BLaER1 treated with 17β-estradiol and CSF1 and Interleukin-3, amounts not matched to agents 10 nM and 100 nM (cell line): ENCODE measurements around the gene PTTG1IP2.

Source experiments
- H3K27ac ChIP-seq, 11 experiments: shearing (Covaris generic); formaldehyde crosslinking; 2 replicates each; pipeline ENCODE4 v1.8.1; 2022
- H3K27me3 ChIP-seq, 11 experiments: shearing (Covaris generic); formaldehyde crosslinking; 2 replicates each; pipeline ENCODE4 v1.8.1; 2022
- H3K36me3 ChIP-seq, 11 experiments: shearing (Covaris generic); formaldehyde crosslinking; 2 replicates each; pipeline ENCODE4 v1.8.1; 2022
- H3K4me1 ChIP-seq, 10 experiments: shearing (Covaris generic); formaldehyde crosslinking; 2 replicates each; pipeline ENCODE4 v1.8.1; 2022
- H3K4me2 ChIP-seq, 11 experiments: shearing (Covaris generic); formaldehyde crosslinking; 2 replicates each; pipeline ENCODE4 v1.8.1; 2022
- H3K4me3 ChIP-seq, 10 experiments: shearing (Covaris generic); formaldehyde crosslinking; 2 replicates each; pipeline ENCODE4 v1.8.1; 2022
- H3K9ac ChIP-seq, 11 experiments: shearing (Covaris generic); formaldehyde crosslinking; 2 replicates each; pipeline ENCODE4 v1.8.1; 2022
- H3K9me3 ChIP-seq, 11 experiments: shearing (Covaris generic); formaldehyde crosslinking; replicated peaks in 1 of 11; 2 replicates each; pipeline ENCODE4 v1.8.1; 2022
- H4K20me1 ChIP-seq, 11 experiments: shearing (Covaris generic); formaldehyde crosslinking; 2 replicates each; pipeline ENCODE4 v1.8.1; 2022
- Cebpa-rat ChIP-seq, 11 experiments: shearing (Covaris generic); IDR thresholded peaks; 2 replicates each; pipeline ENCODE4 v1.8.1; 2022

Gene PTTG1IP2

DNA sequence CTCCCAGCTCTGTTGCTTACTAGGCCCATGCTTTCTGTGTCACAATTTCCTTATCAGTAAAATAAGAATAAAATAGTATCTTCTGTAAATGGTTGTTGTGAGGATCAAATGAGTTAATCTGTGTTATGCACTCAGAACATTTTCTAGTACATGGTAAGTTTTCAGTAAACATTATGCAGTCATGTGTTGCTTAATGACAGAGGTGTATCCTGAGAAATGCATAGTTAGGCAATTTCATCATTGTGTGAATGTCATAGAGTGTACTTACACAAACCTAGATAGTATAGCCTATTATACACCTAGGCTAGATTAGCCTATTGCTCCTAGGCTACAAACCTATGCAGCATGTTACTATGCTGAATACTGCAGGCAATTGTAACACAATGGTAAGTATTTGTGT, 4.4 kb downstream of the PTTG1IP2 start:
- no peaks in the 10 kb centered on the region for H4K20me1 ChIP-seq
- H3K36me3 ChIP-seq: no peaks in the 10 kb centered on the region
- H3K27ac ChIP-seq: no peak overlapping the region
- H3K9ac ChIP-seq: no peak overlapping the region
- no peak overlapping the region for H3K4me3 ChIP-seq
- H3K4me2 ChIP-seq: no peak overlapping the region
- H3K4me1 ChIP-seq: no peaks in the 10 kb centered on the region
- H3K9me3 ChIP-seq: 0 out of 22 replicates have a peak, but pooled peaks cover 0 to 3% (median 0%) of the 10 kb centered on the region in 11 experiments
- TF ChIP-seq Cebpa-rat (IDR thresholded peaks at IDR 0.05): no peak
- no peaks in the 10 kb centered on the region for H3K27me3 ChIP-seq

DNA sequence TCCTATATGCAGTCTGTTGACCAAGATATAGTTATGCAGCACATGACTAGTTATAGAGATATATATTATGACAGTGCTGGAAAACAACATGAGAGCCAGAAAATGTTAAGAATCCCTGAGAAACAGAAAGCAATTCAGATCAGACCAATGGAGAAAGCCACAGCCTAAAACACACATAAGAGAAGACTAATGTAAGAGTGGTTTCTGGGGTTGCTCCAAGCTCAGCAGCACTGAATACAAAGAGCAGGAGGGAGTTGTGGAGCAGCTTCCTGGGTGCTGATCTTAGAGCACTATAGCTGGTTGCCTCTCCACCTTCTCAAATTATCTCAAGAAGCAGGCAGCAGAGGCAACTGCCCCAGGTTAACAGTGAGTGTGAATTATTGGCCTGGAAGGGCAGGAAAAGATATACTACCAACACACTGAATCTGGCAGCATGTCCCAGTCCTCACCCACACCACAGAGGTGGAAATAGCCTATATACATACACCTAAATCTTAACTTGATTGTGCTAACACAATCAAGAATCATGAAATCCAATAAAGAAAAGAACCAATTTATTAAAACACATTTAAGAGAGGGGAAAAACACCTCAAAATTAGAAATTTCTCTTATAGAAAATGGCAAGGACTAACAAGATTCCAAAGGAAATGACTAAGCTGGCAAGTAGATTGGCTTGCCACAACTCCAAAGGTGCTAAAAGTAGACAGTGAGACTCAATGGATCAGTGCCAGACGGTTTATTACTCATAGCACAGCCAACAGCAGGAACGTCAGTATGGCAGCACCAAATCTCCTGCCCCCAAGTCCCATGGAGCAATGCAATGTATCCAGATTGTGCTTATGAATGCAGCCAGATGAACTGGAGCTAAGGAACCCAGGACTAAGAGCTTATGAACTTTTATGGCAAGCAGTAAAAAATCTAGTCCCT, 5.1 kb downstream of the PTTG1IP2 start:
- no peak overlapping the region for H3K9ac ChIP-seq
- TF ChIP-seq Cebpa-rat (IDR thresholded peaks at IDR 0.05): no peak
- no peaks in the 10 kb centered on the region for H3K4me1 ChIP-seq
- H3K27ac ChIP-seq: no peak overlapping the region
- no peaks in the 10 kb centered on the region for H3K36me3 ChIP-seq
- no peak overlapping the region for H3K4me3 ChIP-seq
- H3K27me3 ChIP-seq: no peaks in the 10 kb centered on the region
- H3K4me2 ChIP-seq: no peak overlapping the region
- no peaks in the 10 kb centered on the region for H3K9me3 ChIP-seq
- no peaks in the 10 kb centered on the region for H4K20me1 ChIP-seq

DNA sequence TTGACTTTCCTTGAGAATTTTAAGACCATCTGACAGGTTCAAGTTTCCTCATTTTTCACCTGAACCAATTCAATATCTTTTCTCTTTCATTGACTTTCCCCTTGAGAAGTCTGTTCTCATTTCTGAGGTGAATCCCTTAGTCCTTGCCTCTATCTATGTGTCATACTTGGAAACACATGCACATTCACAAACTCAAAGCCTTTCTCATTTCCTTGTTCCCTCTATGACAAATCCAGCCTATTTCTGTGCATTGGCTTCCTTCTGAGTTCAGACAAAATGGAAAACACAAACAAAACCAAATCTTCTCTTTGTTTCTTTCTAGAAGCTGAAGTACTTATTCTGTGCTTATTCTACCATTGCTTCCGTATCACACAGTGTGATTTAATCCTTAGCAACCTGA, 13.8 kb downstream of the PTTG1IP2 start:
- Histone ChIP-seq H3K27me3 (no peaks in the 10 kb centered on the region; a peak in 1 of 22 replicates), H3K9ac (no peak overlapping the region), H4K20me1 (no peaks in the 10 kb centered on the region), H3K4me3 (no peak overlapping the region), H3K4me1 (peaks cover 0 to 12% (median 6%) of the 10 kb centered on the region in 10 experiments; a peak in 13 of 20 replicates), H3K4me2 (no peak overlapping the region), H3K36me3 (no peaks in the 10 kb centered on the region), H3K27ac (no peak overlapping the region), H3K9me3 (no peaks in the 10 kb centered on the region)
- no peak for TF ChIP-seq Cebpa-rat (IDR thresholded peaks at IDR 0.05)

DNA sequence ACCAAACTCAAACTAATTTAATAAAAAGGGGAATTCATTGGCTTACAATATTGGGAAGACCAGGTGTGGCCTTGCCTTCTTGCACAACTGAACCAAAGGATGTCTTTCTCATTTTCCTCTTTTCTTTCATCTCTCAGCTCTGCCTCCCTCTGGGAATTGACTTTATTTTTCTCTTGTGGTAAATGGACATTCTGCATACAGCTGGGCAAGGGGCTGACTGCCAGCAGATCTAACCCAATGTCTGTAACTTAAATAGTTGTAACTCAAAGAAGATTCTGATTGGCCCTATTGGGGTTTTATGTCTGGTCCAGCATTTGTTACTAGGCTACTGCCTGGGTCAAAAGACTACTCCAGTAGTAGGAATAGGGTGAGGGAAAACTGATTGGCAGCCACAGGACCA, 15.3 kb downstream of the PTTG1IP2 start:
- Histone ChIP-seq H4K20me1 (no peaks in the 10 kb centered on the region), H3K9me3 (no peaks in the 10 kb centered on the region), H3K4me2 (peak overlapping the region in 7 of 11 experiments; percentile 31 to 65 (median 55); a peak in 13 of 22 replicates), H3K36me3 (no peaks in the 10 kb centered on the region), H3K27me3 (no peaks in the 10 kb centered on the region; a peak in 1 of 22 replicates), H3K27ac (peak overlapping the region in 1 of 11 experiments; percentile 22; a peak in 1 of 22 replicates), H3K4me1 (peaks cover 0 to 12% (median 6%) of the 10 kb centered on the region in 10 experiments; a peak in 13 of 20 replicates), H3K4me3 (no peak overlapping the region), H3K9ac (no peak overlapping the region)
- TF ChIP-seq Cebpa-rat (IDR thresholded peaks at IDR 0.05): no peak

DNA sequence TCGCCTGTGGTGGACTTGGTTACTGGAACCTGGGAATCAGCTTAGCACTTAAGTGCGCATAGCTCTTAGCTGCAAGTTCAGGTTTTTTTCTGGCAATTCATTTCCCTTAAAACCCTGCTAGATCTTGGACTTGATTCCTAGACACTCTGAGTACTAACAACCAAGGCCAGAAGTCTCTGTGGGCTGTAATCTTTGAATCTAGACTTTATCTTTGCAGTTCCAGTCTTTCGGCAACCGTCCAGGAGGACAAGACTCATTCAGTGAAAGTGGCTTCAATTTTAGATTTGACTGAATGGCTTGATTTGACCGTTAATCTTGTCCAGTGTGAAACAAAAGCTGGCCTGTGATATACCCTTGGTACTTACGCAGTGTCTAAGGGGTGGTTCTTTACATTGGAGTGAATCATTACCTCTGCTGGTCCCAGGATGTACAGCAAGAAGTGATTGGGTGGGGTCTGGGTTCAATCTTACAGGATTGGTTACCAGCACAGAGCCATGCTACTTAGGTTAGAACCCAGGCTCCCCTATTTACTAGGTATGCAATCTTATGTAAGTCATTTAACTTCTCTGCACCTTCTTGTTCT, 16.4 kb downstream of the PTTG1IP2 start:
- no peaks in the 10 kb centered on the region for H4K20me1 ChIP-seq

DNA sequence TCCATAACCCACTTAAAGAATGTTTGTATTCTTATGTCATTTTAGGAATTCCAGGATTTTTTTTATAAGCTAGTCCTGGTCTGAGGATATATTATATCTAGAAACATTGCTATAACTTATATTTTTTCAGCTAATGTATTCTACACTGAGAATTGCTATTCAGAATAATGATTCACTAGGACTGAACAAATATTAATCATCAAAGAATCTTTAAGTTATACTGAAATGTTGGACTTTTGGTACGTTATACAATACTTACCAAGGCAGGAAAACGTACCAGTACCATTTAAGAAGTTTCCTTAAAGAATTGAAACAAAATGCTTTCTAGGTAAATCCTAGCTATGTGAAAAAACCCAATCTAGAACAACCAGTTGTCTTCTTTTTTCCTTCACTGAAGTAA, 18.4 kb downstream of the PTTG1IP2 start:
- Histone ChIP-seq H3K27me3 (no peaks in the 10 kb centered on the region; a peak in 1 of 22 replicates), H3K9me3 (no peaks in the 10 kb centered on the region), H3K4me3 (no peak overlapping the region), H3K27ac (no peak overlapping the region), H3K4me2 (no peak overlapping the region), H4K20me1 (no peaks in the 10 kb centered on the region), H3K36me3 (no peaks in the 10 kb centered on the region), H3K4me1 (peaks cover 0 to 12% (median 6%) of the 10 kb centered on the region in 10 experiments; a peak in 13 of 20 replicates), H3K9ac (no peak overlapping the region)
- no peak for TF ChIP-seq Cebpa-rat (IDR thresholded peaks at IDR 0.05)

More for the DNA sequence above, 16.4 kb downstream of the PTTG1IP2 start:
- TF ChIP-seq Cebpa-rat (IDR thresholded peaks at IDR 0.05): no peak
- Histone ChIP-seq H3K4me2 (no peak overlapping the region), H3K27me3 (no peaks in the 10 kb centered on the region; a peak in 1 of 22 replicates), H3K9ac (no peak overlapping the region), H3K4me1 (peaks cover 0 to 12% (median 6%) of the 10 kb centered on the region in 10 experiments; a peak in 13 of 20 replicates), H3K36me3 (no peaks in the 10 kb centered on the region), H3K9me3 (no peaks in the 10 kb centered on the region), H3K27ac (no peak overlapping the region), H3K4me3 (no peak overlapping the region)

DNA sequence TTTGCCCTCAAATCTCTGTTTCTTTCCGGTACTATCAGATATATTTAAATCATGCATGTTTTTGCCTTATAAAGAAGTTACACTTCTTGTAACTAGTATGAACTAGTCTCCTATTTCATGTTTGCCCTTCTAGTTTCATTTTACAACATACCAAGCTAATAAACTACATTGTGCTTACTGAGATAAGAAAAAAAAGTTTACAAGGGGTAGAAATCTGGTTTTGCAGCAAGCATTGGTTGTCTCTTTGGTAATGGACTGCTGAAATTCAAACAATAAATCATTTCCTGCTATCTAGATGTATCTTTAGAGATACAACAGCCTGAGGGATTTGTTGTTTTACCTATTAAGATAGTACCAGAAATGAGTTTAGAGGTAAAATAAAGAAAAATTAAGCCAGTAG, 18.8 kb downstream of the PTTG1IP2 start:
- H3K27me3 ChIP-seq: no peaks in the 10 kb centered on the region; a peak in 1 of 22 replicates
- H3K27ac ChIP-seq: no peak overlapping the region
- no peak overlapping the region for H3K4me3 ChIP-seq
- H3K36me3 ChIP-seq: no peaks in the 10 kb centered on the region
- no peak overlapping the region for H3K4me2 ChIP-seq
- no peaks in the 10 kb centered on the region for H3K9me3 ChIP-seq
- peaks cover 0 to 12% (median 6%) of the 10 kb centered on the region in 10 experiments; a peak in 13 of 20 replicates for H3K4me1 ChIP-seq
- no peak overlapping the region for H3K9ac ChIP-seq
- TF ChIP-seq Cebpa-rat (IDR thresholded peaks at IDR 0.05): no peak
- H4K20me1 ChIP-seq: no peaks in the 10 kb centered on the region

DNA sequence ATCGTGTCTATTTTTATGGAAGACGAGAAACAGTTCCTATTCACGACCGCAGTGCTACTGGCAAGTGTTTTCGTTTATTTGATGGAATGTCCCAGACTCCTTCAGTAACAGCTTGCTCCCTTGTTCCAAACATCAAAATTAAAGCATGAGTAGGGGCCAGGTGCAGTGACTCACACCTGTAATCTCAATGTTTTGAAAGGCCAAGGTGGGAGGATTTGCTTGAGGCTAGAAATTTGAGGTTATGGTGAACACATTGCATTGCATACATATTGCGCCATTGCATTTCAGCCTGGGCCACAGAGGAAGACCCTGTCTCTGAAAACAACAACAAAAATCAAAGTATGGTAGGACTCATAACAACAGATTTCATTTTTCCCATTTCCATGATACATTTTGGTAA, 22.8 kb downstream of the PTTG1IP2 start:
- no peaks in the 10 kb centered on the region for H3K27me3 ChIP-seq
- no peak overlapping the region for H3K9ac ChIP-seq
- H4K20me1 ChIP-seq: no peaks in the 10 kb centered on the region

DNA sequence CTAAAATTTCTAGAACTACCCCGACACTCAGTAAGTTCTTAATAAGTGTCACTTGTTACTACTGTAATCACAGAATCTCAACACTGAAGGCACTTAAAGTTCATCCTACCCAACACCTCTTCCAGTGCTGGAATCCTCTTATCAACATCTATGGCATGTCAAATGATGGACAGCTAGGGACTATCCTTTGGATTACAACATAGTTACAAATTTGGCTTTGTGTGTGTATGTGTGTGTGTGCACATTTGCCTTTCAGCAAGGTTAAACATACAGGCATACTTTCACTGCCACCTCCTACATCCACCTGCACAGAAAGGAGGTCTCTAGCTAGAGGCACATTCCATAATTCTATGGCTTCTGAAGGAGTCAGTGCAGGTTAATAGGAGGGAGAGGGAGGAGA, 25.8 kb downstream of the PTTG1IP2 start:
- no peak overlapping the region for H3K4me2 ChIP-seq
- H3K9me3 ChIP-seq: no peaks in the 10 kb centered on the region
- no peak overlapping the region for H3K4me3 ChIP-seq
- no peaks in the 10 kb centered on the region for H3K27me3 ChIP-seq
- H4K20me1 ChIP-seq: no peaks in the 10 kb centered on the region
- no peak for TF ChIP-seq Cebpa-rat (IDR thresholded peaks at IDR 0.05)
- H3K4me1 ChIP-seq: no peaks in the 10 kb centered on the region
- H3K9ac ChIP-seq: no peak overlapping the region
- no peak overlapping the region for H3K27ac ChIP-seq
- H3K36me3 ChIP-seq: no peaks in the 10 kb centered on the region

More for the DNA sequence above, 22.8 kb downstream of the PTTG1IP2 start:
- Histone ChIP-seq H3K9me3 (no peaks in the 10 kb centered on the region), H3K4me1 (no peaks in the 10 kb centered on the region), H3K27ac (no peak overlapping the region), H3K4me3 (no peak overlapping the region), H3K36me3 (no peaks in the 10 kb centered on the region), H3K4me2 (no peak overlapping the region)
- no peak for TF ChIP-seq Cebpa-rat (IDR thresholded peaks at IDR 0.05)
